ENCODE measurements around the gene DMRT1.

DMRT1 gene
- total RNA-seq = 0 reads per million in 2 donors

- peak in 1 of 5 experiments; percentile 36 for DNase-seq
These were observed at the start of gene DMRT1 for GRCh38 chr9:841371-842209. Gene DMRT1 (plus strand): TSS chr9:841697. CDS start chr9:841839, 142 bp downstream.

DNA sequence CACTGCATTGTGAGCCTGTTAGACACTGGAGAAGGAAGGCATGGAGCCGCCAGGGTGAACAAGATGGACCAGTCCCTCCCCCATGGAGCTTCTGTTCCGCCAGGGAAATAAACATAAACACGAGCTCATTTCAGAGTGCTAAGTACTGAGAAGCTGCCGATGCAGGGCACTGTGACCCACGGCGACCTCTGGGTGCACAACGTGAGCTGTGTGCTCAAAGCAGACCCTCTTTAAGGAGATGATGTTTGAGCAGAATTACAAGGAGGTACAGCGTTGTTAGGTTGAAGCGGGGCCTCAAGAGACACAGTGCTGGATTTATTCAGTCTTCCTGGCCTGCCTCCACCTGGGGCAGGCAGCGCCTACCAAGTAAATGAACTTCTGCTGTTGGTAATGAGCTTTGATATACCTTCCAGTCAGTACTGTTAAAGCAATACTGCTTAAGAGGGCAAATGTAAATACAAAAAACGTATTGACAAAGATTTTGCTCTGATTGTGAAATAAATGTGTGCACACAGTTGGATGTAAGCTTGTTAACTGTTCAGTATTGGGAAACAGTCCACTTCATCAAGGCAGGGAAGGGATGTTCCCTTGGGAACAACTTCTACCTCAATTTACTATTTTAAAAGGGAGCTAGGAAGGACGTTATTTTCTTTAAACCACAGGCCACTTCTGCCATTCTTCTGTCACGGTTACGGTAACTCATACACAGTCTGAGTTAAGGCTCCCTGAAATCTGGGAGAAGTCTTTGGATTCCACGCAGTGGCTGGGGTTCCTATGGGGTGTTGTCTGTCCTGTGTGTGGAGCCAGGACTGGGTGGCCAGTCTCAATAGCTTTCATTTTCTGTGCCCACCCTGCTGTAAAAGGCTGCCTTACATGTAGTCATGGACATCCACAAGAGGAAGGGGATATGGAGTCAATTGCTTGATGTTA is 48.9 kb upstream of the DMRT1 start:
- DNase-seq = no peak

DNA sequence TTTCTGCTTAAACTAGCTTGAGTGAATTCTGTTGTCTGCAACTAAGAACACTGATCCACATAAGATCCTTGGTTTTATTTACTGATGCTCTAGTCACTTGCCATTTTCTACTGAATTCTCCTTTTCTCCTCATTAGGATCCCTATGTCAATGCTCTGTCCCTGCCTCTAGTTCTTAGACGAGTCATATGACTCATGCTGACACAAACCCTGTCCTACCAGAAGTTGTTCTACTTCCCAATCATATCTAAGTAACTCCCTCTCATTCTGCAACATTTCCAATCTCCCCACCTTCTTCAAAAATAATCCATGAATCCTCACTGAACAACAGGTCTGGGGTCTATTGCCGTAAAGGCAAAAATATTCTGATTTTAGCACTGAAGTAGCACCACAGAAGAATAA is 47.1 kb upstream of the DMRT1 start:
- DNase-seq = no peak

DNA sequence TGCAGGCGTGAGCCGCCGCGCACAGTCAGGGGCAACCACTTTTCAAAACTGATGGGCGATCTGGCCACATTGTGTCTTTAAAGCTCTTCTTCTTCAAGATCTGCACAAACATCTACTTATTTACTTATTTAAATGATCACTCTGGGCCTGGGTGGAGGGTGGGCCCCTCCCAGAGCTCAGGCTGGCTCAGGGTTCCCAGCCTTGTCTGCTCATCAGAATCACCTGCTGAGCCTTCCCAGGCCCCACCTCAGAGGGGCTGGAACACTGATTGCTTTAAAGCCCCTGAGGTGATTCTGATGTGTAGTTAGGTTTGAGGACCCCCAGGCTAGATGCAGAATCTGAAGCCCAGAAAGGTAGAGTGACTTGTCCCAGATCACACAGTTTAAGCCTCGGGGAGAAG is 45.6 kb upstream of the DMRT1 start:
- DNase-seq = no peak

- DNase-seq = no peak
These were observed 40.8 kb upstream of the DMRT1 start for GRCh38 chr9:800591-801150.

DNA sequence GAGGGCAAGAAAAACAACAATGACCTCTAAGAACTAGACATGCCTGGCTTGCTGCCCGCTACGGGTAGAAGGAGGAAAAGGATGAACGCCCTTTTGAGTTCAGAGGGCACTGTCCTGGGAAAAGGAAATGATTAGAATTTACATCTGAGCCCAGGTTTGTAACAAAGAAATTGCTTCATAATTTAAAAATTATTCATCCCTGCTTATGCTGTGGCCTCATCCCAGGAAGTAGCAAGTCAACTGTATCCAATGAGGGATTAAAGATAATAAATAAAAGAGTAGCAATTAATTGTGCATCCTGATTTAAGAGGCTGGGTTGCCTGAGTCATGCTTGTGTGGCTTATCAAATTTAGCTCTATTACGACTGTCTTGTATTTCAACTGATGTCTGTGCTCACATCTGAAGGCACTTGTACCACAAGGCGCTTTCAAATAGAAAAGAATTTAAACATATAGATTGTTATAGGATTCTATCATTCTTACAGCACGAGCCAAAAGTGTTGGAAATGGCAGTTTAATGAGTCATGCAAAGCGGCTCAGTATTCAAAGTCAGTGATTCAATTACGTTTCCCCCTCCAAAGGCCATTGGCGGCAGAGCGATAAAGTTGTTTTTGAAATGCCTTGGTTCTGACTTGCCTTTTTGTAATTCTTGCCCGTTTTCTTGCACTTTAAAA is 40.0 kb upstream of the DMRT1 start:
- no peak for DNase-seq

DNA sequence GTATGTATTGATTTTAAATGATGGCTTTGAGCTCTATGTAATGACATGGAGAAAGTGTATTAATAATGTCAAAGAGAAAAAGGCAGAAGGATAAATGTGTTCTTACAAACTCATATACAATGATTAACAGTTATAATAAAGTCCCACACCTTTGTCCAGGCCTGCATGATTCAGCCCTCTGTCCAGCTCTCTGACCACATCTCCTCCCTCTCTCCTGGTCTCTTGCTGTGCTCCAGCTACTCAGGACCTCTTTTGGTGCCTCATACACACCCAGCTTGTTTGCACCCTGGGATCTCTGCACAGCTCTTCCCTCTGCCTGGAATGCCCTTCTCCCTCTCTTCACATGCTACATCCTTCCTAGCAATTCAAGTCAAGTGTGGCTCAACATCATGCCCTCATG is 37.5 kb upstream of the DMRT1 start:
- DNase-seq = no peak

DNA sequence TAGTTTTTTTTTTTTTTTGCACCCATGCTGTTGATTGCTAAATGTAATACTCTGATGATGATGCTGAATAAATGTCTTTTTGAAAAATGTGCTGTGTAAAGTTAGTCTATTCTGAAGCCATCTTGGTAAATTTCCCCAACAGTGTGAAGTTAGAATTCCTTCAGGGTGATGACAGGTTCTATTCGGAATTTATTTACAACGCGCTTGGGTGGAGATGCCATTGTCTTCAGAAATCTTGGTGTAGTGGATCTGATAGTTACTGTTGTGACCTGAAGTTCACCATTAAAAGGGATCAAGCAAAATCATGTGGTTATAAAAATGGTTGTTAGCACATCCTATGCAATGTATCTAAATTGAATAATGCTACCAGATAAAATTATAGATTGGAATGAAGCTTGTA is 36.3 kb upstream of the DMRT1 start:
- DNase-seq = no peak

DNA sequence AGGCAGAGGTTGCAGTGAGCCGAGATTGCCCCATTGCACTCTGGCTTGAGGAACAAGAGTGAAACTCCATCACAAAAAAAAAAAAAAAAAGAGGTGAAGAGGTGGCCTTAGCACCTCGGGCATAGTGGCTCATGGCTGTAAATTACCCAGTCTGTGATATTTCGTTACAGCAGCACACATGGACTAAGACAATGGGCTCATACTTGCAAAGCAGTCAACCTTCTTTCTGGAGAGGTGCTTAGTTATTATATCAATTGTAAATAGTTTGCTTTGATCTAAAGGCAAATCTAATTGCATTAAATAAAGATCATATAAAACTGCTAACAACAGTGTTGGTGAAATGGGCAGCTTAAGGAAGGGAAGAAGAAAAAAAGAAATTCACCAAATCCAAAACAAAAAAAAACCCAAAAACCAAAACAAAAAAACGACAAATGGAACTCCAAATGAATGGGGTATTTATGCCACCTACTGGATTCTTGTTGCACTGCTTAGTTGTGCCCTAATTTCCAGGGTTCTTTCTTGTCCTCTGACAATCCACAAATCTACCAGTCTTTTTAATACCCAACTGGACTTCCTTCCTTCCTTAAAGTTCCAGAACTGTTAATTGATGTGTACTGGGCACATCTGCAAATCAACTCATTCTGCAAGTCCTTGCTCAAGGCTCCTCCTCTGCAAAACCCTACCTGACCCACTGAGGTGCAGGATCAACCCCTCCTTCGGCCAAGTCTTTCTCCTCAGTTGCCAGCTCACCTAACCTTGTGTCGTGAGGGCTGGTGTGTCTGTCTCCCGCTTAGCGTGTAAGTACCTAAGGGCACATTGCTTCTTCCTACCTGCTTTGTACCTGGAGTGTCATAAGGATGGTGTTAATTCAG is 35.0 kb upstream of the DMRT1 start:
- DNase-seq = peak in 1 of 5 experiments; percentile 39

DNA sequence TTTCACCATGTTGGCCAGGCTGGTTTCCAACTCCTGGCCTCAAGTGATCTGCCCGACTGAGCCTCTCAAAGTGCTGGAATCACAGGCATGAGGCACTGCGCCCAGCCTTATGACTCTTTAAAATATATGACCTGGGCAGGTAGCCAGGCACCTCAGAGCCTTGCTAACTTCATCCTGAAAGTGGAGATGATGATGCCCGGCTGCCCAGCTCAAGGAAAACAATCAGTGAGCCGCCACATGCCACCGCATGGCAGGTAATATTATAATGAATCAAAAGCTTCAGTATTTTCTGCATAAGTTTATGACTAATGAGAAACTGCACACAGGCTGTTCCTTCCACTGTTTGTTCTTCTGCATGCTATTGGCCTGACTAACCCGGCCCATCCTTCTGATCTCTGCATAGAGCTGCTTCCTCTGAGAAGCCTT is 30.4 kb upstream of the DMRT1 start:
- no peak for DNase-seq

DNA sequence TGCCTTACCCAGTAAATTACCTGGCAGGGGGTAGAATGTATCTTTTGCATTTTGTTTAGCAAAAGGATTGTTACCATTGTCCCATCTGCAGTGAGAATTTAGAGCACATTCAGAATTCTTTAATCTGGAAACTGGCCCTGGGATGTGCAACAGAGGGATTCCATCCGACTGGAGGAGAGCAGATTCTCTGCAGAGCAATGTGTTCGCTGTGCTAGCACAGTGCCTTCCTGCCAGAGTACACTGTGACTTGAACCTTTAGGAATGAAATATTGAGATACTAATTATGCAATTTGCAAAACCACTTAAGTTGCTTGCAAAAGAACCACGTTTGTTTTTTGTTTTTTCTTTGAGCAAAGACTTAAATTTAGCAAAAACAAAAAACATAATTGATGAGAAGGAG is 22.5 kb upstream of the DMRT1 start:
- DNase-seq = no peak

GRCh38 chr9:826500-827280 is 14.8 kb upstream of the DMRT1 start:
- DNase-seq = no peak

DNA sequence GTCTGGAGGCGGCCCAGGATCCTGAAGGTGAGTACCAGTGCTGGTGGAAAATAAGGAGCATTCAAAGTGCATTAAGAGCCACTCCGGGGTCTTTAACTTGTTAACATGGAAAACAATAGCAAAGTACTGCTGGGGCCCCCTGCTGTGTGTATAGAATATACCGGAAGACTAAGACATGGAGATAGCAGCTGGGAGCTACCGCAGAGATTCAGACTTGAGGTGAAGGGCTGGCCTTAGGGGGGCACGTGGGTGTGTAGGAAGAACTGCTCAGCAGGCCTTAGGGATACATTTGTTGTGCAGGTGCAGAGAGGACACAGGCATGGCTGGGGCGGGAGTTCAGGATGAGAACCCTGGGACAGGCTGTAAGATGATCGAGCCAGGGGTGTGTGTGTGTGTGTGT is 1.2 kb upstream of the DMRT1 start:
- DNase-seq = no peak

DNA sequence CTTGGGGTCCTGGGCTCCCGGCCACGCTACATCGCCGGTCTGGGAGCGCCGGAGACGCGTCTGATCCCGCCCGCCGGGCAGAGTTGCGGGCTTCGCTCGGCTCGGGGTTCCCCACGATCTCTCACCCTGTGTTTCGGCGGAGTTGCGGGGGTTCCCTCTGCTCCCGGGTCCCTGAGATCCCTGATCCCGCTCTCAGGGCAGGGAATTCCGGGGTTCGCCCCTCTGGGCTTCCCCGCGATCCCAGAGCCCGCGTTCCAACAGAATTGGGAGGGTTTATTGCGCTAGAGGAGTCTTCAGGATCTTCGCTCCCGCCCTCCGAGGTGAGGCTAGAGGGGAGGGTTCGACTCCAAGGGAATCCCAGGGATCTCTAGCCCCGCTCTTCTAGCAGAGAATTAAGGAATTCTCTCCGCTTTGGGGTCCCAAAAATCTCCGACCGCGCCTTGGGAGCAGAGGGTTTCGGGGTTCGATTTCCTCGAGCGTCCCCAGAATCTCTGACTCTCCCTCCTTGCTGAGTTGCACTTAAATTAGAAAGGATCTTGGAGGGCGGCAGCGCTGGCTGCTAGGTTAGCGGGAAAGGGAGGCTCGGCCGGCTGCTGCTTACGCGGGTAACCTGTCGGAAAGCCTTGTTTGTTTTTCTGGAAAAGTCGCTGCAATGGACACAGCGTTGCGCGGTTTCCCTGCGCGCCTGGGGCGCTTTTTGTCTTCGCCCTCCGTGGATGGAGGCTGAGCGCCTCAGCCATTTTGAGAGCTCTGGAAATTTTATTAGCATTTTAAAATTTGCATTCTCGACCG is 1.3 kb downstream of the DMRT1 start:
- DNase-seq = no peak

DNA sequence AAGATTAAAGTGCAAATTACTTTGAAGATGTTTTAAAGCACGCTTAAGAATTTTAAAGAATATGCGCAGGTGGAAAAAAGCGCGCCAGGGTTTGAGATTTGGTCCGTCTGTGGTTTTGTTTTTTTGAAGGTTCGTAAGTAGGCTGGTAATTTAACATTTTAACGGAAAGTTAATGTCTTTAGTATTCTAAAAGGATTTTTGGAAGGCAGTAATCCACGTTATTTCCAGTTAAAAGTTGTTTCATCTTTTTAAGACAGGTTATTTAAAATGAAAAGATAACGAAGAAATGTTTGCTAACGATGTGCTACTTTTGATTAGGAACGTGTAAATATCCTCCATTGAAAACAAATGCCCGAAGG is 1.9 kb downstream of the DMRT1 start:
- no peak for DNase-seq

DNA sequence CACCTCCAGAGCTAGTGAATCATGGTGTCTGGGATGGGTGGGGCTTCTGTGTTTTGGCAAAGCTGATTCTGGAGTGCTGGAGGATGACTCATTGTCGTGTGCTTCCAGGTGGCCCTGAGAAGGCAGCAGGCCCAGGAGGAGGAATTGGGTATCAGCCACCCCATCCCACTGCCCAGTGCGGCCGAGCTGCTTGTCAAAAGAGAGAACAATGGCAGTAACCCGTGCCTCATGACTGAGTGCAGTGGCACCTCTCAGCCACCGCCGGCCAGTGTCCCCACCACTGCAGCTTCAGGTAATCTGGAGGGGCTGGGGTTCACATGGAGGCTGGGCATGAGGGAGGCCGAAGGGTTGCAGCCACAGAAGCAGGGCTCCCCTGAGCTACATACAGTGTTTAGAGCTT is 5.4 kb downstream of the DMRT1 start:
- no peak for DNase-seq

DNA sequence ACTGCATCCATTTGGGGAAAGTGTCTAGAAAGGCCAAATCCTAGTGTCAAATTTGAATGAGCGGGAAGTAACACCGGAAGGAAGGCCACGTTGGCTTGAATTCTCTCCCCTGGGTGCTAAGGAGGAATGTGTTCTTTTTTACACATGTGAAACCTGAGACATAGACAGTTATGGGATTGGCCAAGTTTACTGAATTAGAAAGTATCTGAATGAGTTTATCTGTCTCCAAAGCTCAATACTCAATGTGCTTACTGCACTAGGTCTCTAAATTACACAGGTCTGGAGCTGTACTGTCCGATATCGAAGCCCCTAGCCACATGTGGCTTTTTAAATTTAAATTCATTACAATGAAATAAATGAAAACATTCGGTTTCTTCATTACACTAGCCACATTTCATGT is 6.0 kb downstream of the DMRT1 start:
- DNase-seq = no peak

DNA sequence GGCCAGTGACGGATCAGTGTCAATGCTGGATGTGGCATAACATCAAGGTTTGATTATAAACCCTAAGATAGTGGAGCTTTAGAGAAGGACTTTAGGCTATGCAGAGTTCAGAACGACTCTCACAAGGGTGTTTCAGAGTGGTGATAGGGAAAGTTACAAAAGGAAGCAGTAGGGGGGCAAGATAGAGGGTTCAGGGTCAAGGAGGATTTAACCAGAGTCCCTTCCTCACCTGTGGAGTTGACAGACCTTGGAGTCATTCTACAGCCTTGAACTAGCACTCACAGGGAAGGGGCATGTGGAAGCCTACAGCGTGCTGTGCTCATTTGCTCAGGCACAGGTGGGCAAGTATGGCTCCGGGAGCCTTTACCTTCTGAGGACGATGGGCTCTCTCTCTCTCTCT is 7.9 kb downstream of the DMRT1 start:
- no peak for DNase-seq

GRCh38 chr9:852539-852938 is 11.0 kb downstream of the DMRT1 start:
- DNase-seq = no peak

DNA sequence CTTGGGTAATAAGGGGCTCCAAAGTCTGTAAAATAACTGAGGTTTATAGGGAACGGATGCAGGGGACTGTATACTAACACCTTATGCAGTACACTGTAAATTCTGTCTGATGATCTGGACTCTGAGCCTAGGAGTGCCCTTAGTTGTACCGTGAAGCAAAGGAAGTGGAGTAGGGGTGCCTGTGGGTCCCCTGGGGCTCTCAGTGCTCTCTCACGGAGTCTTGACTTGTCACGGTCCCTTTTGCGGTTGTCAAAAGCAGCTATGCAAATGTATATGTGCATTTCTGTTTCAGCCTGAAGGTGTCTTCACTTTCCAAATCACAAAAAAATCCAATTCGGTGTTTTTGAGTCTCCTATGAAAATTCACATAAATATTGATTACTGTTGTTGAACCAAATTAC is 17.8 kb downstream of the DMRT1 start:
- DNase-seq = no peak
